HG03342 (cell line): Measurements from ENCODE around the gene C12orf42.
A peak's percentile ranks its signal among the peaks of the same experiment; 100 is the strongest.
"Not testable (repeated sequence)": the region's sequence is repeated elsewhere in the genome, so short reads cannot be mapped to it uniquely, and the experiment has no call there.

Experiments used
- ATAC-seq: cut with Tn5 transposase; IDR thresholded peaks from one replicate; pipeline ENCODE4 v1.9.1; 2021; ENCODE audit warnings: mild to moderate bottlenecking, moderate library complexity; ENCODE audit not compliant: unreplicated experiment

Gene C12orf42

DNA sequence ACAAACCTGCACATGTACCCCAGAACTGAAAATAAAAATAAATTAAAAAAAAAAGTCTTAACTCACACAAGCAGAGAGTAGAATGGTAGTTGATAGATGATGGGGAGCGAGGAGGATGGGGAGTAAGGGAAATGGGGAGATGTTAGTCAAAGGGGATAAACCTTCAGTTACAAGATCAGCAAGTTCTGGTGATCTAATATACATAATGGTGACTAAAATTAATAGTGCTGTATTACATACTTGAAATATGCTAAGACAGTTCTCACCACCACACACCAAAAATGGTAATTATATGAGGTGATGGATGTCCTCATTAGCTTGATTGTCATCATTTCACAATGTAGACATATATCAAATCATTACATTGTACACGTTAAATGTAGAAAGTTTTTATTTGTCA is 3.2 kb upstream of the C12orf42 start:
- no peak for ATAC-seq

DNA sequence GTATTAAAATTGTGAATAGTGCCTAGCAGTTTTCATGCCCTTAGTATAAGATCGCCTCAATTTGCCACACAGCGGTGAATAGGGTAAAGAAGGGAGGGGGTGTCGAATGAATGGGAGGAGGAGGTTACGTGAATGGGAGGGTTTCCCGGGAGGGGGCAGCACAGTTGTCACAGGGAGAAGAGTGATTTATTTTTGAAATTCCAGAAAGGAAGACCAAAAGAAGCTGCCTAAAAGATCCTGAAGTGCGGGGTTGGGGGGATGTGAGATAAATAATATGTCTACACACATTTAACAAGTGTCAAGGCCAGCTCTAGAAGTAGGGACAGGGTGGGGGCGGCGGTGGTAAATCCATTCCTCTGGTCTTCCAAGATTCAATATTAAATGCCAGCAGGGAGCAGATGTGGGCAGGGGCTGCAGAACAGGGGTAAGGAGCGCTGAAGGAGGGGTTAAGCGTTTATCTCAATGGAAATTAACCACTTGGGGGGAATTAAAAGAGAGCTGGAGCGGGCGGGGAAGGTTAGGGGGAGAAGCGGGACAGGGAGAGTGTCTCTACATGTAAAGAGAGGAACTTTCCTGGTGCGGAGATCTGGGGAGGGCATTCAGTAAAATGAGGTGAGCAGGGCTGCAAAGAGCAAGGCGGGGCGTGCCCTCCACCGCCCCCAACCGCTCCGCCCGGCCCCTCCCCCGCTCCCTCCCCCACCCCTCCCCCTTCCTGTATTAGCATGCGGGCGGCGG is 867 bp downstream of the C12orf42 start:
- ATAC-seq: peak; percentile 33

DNA sequence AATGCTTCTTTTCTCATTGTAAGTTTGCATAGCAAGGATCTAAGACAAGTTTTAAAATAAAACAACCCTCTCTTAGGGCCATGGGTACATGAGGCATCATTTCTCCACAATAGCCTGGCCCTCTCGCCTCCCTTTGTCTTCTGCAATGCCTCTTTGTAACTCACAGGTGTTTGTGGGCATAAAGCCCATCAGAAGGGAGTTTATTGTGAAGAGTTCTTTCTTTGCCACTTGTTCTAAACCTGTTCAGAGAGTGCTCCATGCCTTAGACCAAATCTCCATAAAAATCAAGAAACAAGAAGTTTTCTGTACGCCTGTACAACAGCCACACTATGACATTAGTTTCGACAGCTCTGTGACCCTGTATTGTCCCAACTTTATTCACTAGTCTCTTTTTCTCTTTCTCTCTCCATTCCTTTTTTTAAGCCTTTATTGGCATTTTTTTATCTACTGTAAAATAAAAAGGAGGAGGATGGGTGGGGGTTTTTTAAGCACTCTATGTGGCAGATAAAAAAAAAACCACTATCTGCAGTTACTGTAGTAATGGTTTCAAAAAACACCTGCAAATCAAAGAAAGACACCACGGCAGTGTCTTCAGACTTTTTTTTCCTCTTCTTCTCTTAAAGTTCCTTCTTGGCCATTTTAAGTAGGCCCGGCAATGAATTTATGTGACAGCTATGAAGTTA is 1.6 kb downstream of the C12orf42 start:
- no peak for ATAC-seq

DNA sequence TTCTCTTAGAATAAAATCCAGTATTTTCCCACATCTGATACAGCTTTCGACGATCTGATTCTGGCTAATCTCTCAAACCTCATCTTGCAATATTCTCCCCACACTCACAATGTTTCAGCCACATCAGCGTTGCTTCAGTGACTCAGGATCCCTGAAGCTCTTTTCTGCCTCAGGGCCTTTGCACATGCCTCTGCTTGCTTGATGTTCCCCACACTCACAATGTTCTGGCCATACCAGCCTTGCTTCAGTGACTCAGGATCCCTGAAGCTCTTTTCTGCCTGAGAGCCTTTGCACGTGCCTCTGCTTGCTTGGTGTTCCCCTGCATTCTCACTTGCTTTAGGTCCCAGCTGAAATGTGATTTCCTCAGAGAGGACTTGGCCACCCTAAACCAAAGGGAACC is 2.6 kb downstream of the C12orf42 start:
- ATAC-seq: no peak

DNA sequence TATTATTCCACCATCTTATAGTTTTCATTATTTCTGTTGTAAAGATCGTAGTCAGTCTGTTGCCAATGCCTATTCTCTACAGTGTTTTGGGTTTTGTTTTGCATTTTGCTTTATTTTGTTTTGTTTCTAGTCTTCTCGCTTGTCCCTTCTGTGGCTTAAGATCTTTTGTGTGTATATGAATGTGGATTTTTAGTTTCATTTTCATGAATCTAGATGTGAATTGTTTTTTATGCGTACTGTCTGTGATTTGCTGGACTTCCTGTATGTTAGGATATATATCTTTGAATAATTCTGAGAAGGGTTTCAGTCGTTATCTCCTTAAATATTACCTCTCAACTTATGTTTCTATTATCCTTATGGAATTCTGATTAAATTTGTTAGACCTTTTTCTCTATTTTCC is 13.4 kb downstream of the C12orf42 start:
- ATAC-seq: no peak

DNA sequence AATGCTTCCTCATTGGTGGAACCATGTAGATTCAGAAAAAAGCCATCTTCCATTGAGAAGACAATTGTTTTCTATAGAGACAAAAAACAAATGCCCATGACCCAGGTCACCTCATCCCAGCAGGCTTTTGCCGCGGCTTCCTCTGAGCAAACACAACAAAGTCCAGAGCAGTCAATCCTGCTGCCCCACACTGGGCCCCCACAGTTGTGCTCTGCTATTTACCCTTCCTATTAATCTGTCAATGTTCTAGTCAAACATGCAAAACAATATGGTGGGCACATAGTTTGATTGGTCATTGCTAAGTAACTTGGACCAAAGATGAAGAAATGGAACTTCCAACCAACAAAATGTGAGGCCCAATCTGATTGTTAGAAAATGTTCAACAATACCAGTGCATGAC is 20.7 kb downstream of the C12orf42 start:
- ATAC-seq: no peak

DNA sequence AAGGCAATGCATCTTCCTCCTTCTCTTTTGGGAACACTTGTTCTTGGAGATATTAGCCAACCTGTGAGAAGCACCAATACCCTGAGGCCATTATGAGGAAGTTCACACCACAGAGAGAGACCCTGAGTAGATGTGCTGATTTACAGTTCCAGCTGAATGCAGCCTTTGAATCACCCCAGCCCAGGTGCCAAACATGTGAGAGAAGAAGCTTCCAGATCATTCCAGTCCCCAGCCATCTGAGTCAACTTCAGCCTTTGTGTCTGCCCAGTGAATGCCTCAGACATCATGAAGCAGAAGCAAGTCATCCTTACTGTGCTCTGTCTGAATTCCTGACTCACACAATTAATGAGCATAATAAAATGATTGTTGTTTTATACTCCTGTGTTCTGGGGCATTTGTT is 25.1 kb downstream of the C12orf42 start:
- no peak for ATAC-seq

DNA sequence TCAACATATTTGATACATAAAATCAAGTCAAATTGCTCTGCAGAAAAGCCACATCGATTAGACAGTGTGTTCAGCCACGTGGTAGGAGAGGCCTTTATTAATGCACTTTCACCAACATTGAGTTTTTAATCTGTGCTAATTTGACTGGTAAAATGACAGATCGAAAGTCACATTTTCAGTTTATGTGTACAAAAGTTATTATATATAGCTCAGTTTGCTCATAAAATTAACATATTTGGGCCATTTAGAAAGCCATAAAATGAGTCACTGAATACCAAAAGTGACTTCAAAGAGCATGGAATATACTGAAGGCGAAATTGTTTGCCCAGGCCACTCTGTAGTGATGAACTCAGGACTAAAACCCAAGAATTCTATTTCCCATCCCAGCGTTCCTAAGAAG is 26.0 kb downstream of the C12orf42 start:
- ATAC-seq: no peak

DNA sequence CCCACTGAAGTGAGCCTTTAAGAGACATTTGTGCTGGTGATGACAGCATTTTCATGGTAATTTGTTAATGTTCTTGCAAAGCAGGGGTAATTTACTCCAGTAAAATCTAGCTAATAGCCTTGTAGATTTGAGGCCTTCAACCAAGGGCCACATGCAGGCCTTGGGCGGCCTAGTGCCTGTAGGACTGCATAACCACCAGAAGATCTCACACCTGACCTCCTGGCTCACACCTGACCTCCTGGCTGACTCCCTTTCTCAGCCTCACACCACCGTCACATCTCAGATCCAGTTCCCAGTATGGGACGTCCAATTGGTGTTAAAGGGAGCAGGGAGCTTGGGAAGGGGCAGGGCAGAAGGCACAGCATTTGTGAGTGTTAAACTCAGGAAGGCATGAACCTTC is 26.9 kb downstream of the C12orf42 start:
- no peak for ATAC-seq

DNA sequence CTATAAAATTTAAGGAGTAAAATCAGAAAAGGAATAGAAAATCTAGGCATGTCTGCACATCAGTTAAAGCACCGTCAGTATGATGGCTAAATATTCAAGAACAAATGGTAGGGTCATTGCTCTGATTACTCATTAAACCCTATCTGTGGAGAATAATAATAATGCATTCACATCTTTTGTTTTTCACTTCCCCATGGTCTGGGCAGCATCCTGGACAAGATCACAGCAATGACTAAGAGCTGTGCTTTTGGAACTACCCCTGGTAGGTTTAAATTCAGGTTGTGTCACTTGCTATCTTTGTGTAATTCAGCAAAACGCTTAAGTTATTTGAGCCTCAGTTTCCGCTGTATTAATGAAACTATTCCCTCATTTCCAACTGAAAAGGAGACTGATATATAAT is 33.1 kb downstream of the C12orf42 start:
- peak; percentile 100 for ATAC-seq

DNA sequence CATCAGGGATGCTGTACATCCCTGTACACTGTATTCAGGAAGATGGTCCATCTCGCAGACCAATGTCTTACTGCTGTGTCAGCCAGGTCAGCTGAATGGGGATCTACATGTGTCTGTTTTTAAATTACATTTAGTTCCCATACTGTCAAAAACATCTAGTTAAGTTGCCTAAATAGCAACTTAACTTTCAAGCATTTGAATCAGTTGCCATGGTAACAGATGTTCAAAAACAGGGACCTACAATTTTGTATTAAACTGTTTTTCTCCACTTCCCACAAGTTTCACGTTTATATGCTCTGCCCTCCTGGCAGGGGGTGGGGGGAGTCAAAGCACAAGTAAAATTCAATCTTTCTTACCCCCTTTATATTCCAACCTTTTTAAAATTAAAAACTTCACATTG is 38.3 kb downstream of the C12orf42 start:
- no peak for ATAC-seq

DNA sequence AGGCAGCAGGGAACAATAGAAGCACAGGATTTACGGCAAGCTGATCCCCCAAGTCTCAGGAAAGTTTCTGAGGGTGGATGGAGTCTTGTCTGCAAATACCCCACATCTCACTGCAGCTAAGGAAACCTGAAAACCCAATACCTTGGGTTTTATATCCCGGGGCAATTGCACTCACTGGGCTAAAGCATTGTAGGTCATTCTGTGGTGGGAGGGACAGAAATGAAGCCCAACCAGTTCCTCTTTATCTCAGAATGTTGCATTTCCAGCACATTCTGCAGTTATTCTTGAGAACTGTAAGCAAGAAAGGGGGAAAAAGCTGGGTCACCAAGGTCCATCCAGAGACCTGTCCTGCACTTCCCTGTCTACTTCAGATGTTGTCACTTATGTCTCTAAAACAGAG is 39.8 kb downstream of the C12orf42 start:
- no peak for ATAC-seq

DNA sequence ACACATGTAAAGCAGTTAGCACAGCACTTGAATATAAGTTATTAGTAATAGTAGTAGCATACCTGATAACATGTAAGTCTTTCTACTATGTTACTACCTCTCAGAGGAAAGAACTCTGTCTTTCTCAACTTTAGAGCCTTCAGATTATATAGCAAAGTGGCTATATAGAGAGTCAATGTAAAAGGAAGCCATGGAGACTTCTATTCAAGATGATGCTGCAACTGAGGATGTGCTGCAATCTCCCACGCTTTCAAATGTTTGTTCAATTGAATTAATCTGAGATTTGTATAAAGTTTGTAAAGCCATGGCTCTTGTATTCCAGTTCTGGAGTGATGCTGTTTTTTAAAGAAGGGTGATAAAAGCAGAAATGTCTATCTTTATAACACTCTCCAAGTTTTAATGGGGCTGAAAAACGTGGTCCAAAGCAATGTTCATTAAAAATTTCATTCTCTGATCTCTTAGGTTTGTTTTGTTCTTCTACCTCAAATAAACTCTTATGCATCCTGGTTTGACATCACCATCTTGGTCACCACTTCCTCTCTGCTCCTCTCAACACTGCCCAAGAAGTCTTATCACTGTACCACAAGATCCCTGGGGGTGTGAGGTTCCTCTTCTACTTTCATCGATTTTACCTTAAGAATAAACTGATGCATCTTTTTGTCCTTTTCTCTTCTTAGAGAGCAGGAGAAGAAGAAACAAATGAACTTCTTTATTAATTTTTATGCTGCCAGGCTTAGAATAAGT is 40.6 kb downstream of the C12orf42 start:
- ATAC-seq: no peak

DNA sequence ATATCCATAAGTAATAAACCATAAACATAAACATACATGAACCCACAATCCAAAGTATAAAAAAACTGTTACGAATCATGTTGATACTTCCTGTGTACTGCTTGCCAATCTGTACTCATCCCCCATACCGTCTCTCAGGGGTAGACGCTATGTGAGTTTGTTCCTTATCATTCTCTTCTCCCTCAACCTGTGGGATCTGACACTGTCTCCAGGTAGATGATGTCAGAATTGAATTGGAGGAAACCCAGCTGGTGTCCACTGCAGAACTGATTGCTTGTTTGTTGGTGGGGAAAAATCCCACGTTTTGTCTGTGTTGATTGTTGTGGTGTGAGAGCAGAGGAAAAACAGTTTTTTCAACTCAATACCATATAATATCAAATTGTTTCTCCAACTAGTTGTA is 50.8 kb downstream of the C12orf42 start:
- ATAC-seq: no peak

DNA sequence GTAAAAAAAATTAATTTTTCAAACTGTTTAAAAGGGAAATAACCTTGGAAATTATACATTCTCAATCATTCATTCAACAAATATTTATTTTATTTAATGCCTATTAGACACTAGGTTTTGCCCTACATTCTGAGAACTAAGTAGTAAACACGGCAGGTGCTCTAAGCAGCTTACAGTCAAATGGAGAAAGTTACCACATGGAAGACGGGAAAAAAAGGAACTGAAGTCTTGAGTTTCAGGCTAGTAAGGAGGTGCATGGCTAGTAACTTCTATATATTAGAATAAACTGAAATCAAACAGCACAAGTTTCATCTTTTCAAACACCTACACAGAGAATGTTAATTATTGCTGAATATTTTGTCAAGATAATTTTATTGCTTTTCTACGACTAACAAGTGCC is 52.9 kb downstream of the C12orf42 start:
- ATAC-seq: no peak

DNA sequence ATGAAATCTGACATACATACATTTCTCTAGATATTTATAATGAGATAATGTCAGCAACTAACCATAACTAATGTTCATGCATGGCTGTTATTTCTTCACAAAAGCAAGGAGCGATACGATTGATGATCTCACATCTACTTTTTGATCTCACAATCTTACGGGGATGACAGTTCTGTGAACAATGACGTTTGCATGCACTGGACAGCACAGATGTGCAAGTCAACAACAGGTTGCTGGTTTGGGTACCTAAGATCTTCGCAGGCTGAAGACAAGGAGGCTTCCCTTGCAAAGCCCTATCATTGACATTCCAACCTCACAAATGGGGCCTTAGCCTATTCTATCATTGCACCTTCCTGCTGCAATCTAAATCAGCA is 53.6 kb downstream of the C12orf42 start:
- no peak for ATAC-seq

DNA sequence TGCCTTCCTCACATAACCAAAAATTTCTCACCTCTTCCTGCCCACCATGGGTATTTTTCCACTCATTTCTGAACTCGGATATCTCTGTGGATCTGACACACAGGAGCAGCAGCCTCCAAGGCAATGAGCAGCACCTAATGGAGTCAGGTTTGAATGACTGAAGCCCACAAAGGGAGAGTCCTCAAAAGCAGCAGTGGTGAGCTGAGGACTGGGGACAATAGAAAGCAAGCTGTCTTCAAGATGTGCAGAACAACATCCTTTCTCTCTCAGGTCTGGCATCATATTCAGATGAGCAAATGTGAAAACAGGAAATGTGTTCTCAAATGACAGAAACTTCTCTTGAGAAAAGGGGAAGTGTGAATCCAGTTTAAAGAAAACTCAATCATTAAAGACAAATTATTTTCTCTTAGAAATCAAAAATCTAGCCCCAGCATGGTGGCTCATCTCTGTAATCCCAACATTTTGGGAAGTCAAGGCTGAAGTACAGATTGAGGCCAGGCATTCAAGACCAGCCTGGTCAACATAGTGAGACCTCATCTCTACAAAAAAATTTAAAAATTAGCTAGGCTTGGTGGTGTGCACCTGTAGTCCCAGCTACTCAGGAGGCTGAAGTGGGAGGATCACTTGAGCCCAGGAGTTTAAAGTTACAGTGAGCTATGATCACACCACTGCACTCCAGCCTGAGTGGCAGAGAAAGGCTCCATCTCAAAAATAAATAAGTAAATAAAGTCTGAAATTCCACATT is 54.2 kb downstream of the C12orf42 start:
- peak; percentile 98 for ATAC-seq

DNA sequence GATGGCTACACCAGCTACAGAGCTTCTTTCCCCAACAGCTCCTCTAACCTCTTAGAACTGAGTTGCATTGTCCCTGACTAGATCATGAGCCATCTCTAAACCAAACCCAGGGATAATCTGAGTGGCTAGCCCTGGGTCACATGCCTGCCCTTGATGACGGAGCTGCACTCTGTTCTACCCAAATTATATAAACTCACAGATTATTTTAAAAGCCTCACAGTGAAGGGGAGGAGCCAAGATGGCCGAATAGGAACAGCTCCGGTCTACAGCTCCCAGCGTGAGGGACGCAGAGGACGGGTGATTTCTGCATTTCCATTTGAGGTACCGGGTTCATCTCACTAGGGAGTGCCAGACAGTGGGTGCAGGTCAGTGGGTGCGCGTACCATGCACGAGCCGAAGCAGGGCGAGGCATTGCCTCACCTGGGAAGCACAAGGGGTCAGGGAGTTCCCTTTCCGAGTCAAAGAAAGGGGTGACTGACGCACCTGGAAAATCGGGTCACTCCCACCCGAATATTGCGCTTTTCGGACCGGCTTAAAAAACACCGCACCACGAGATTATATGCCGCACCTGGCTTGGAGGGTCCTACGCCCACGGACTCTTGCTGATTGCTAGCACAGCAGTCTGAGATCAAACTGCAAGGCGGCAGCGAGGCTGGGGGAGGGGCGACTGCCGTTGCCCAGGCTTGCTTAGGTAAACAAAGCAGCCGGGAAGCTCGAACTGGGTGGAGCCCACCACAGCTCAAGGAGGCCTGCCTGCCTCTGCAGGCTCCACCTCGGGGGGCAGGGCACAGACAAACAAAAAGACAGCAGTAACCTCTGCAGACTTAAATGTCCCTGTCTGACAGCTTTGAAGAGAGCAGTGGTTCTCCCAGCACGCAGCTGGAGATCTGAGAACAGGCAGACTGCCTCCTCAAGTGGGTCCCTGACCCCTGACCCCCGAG is 61.3 kb downstream of the C12orf42 start:
- not testable (repeated sequence) for ATAC-seq

DNA sequence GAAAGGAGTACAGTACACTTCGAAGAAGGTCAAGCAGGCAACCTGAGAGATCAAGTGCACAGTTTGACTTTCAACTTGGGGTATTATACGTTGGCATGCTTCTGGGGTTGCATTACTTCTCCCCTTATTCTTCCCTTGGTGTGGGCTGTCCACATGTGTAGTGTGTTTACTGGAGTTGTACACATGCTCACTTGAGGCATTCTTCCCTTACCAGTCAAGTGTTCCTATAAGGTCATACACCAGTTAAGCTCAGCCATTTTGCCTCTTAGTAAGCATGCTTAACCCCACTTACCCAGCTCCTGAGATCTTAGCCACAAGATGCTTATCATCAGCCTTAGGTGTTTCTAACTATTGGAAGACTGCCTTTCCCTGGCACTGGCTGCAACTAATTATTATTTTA is 63.8 kb downstream of the C12orf42 start:
- ATAC-seq: no peak

DNA sequence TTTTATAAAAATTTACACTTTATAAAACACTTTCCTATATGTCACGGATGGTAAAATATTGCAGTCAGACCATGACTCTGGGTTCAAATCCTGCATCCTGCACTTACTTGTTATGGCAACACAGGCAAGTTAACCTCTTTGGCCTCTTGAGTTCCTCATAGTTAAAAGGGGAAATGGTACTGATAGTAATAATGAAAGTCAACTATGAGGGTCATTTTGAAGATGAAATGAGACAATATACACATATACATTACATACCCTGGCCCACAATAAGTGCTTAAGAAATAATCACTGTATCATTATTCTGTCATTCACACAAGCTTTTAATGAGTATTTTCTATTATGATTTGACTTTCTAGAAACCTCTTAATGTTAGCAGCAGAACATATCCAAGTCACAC is 64.4 kb downstream of the C12orf42 start:
- ATAC-seq: no peak
